ENCODE measurements around the gene PCCA.
A peak's percentile ranks its signal among the peaks of the same experiment; 100 is the strongest.

Gene PCCA

GRCh38 chr13:100543872-100544602, 455.1 kb downstream of the PCCA start:
- H3K4me2 ChIP-seq (ENCODE audit: low read length): no peak overlapping the region
- no peak overlapping the region for H3K18ac ChIP-seq (ENCODE audit: low read length)
- H2AFZ ChIP-seq (ENCODE audit: insufficient read depth, low read length, poor library complexity): no peak overlapping the region
- no peak overlapping the region for H3K4me3 ChIP-seq (ENCODE audit: low read depth, low read length)
- no peak overlapping the region for H3K4ac ChIP-seq (ENCODE audit: low read depth, low read length)
- no peak overlapping the region for H2AK5ac ChIP-seq (ENCODE audit: low read length)
- WGBS (ENCODE audit: extremely low coverage, insufficient coverage, insufficient read length): no CpG with 5 or more reads among the region's 26 CpGs
- H3K79me1 ChIP-seq (ENCODE audit: low read length): peaks cover 8% of the 10 kb centered on the region
- no peak overlapping the region for H3K14ac ChIP-seq (ENCODE audit: low read length)
- no peaks in the 10 kb centered on the region for H3K79me2 ChIP-seq (ENCODE audit: control insufficient read depth, insufficient read depth, low read length, poor library complexity)
- H2BK5ac ChIP-seq (ENCODE audit: low read depth, low read length, poor library complexity): no peak overlapping the region
- no peak overlapping the region for H2BK120ac ChIP-seq (ENCODE audit: insufficient read depth, low read length, poor library complexity)
- H3K23ac ChIP-seq (ENCODE audit: low read length): no peak overlapping the region
- H2BK12ac ChIP-seq (ENCODE audit: low read length): no peak overlapping the region
- no peak overlapping the region for H3K27ac ChIP-seq (ENCODE audit: low read depth, low read length)
- no peak overlapping the region for H4K91ac ChIP-seq (ENCODE audit: low read depth, low read length)
- DNase-seq: no peak
- no peaks in the 10 kb centered on the region for H3K36me3 ChIP-seq (ENCODE audit: control insufficient read depth in 1 of 2, insufficient read depth in 2 of 2, low read length in 2 of 2)
- H4K8ac ChIP-seq (ENCODE audit: low read depth, low read length): no peak overlapping the region
- H3K4me1 ChIP-seq (ENCODE audit: control insufficient read depth in 1 of 2, insufficient read depth in 2 of 2, low read length in 2 of 2): peaks cover 26 to 29% of the 10 kb centered on the region in 2 experiments
- H3K27me3 ChIP-seq (ENCODE audit: insufficient read depth, low read length): no peaks in the 10 kb centered on the region
- no peak overlapping the region for H4K12ac ChIP-seq (ENCODE audit: low read depth, low read length)
- no peak overlapping the region for H3K9ac ChIP-seq (ENCODE audit: low read length)
- H3K9me3 ChIP-seq (ENCODE audit: insufficient read depth, low read depth, low read length): peaks cover 1% of the 10 kb centered on the region

GRCh38 chr13:100544866-100545683, 456.2 kb downstream of the PCCA start:
- no peak overlapping the region for H3K14ac ChIP-seq (ENCODE audit: low read length)
- no peak overlapping the region for H4K12ac ChIP-seq (ENCODE audit: low read depth, low read length)
- peaks cover 10% of the 10 kb centered on the region for H3K79me1 ChIP-seq (ENCODE audit: low read length)
- H4K91ac ChIP-seq (ENCODE audit: low read depth, low read length): peak overlapping the region; percentile 1
- no peak for DNase-seq
- H3K79me2 ChIP-seq (ENCODE audit: control insufficient read depth, insufficient read depth, low read length, poor library complexity): peaks cover 2% of the 10 kb centered on the region
- H3K36me3 ChIP-seq (ENCODE audit: control insufficient read depth in 1 of 2, insufficient read depth in 2 of 2, low read length in 2 of 2): no peaks in the 10 kb centered on the region
- H2BK12ac ChIP-seq (ENCODE audit: low read length): peak overlapping the region; percentile 10
- H3K27me3 ChIP-seq (ENCODE audit: insufficient read depth, low read length): no peaks in the 10 kb centered on the region
- no peak overlapping the region for H3K4me3 ChIP-seq (ENCODE audit: low read depth, low read length)
- H3K4me2 ChIP-seq (ENCODE audit: low read length): no peak overlapping the region
- WGBS (ENCODE audit: extremely low coverage, insufficient coverage, insufficient read length): no CpG with 5 or more reads among the region's 22 CpGs
- no peak overlapping the region for H2BK120ac ChIP-seq (ENCODE audit: insufficient read depth, low read length, poor library complexity)
- H3K27ac ChIP-seq (ENCODE audit: low read depth, low read length): no peak overlapping the region
- no peak overlapping the region for H4K8ac ChIP-seq (ENCODE audit: low read depth, low read length)
- peak overlapping the region; percentile 16 for H2AK5ac ChIP-seq (ENCODE audit: low read length)
- H2AFZ ChIP-seq (ENCODE audit: insufficient read depth, low read length, poor library complexity): no peak overlapping the region
- peak overlapping the region; percentile 6 for H3K18ac ChIP-seq (ENCODE audit: low read length)
- no peak overlapping the region for H3K23ac ChIP-seq (ENCODE audit: low read length)
- H3K9ac ChIP-seq (ENCODE audit: low read length): no peak overlapping the region
- peaks cover 34 to 35% of the 10 kb centered on the region in 2 experiments for H3K4me1 ChIP-seq (ENCODE audit: control insufficient read depth in 1 of 2, insufficient read depth in 2 of 2, low read length in 2 of 2)
- H3K4ac ChIP-seq (ENCODE audit: low read depth, low read length): no peak overlapping the region
- no peak overlapping the region for H2BK5ac ChIP-seq (ENCODE audit: low read depth, low read length, poor library complexity)
- peaks cover 1% of the 10 kb centered on the region for H3K9me3 ChIP-seq (ENCODE audit: insufficient read depth, low read depth, low read length)

GRCh38 chr13:100545684-100546061, 456.8 kb downstream of the PCCA start:
- no peaks in the 10 kb centered on the region for H3K36me3 ChIP-seq (ENCODE audit: control insufficient read depth in 1 of 2, insufficient read depth in 2 of 2, low read length in 2 of 2)
- no peak overlapping the region for H2BK120ac ChIP-seq (ENCODE audit: insufficient read depth, low read length, poor library complexity)
- H2AFZ ChIP-seq (ENCODE audit: insufficient read depth, low read length, poor library complexity): no peak overlapping the region
- H4K12ac ChIP-seq (ENCODE audit: low read depth, low read length): no peak overlapping the region
- H2AK5ac ChIP-seq (ENCODE audit: low read length): no peak overlapping the region
- H3K4me1 ChIP-seq (ENCODE audit: control insufficient read depth in 1 of 2, insufficient read depth in 2 of 2, low read length in 2 of 2): peaks cover 34 to 35% of the 10 kb centered on the region in 2 experiments
- no peak overlapping the region for H2BK12ac ChIP-seq (ENCODE audit: low read length)
- H3K4me3 ChIP-seq (ENCODE audit: low read depth, low read length): no peak overlapping the region
- no peak overlapping the region for H3K18ac ChIP-seq (ENCODE audit: low read length)
- peaks cover 1% of the 10 kb centered on the region for H3K9me3 ChIP-seq (ENCODE audit: insufficient read depth, low read depth, low read length)
- H4K8ac ChIP-seq (ENCODE audit: low read depth, low read length): no peak overlapping the region
- peaks cover 10% of the 10 kb centered on the region for H3K79me1 ChIP-seq (ENCODE audit: low read length)
- no peak overlapping the region for H4K91ac ChIP-seq (ENCODE audit: low read depth, low read length)
- no peak overlapping the region for H3K14ac ChIP-seq (ENCODE audit: low read length)
- H3K4me2 ChIP-seq (ENCODE audit: low read length): no peak overlapping the region
- peaks cover 2% of the 10 kb centered on the region for H3K79me2 ChIP-seq (ENCODE audit: control insufficient read depth, insufficient read depth, low read length, poor library complexity)
- no peak overlapping the region for H3K27ac ChIP-seq (ENCODE audit: low read depth, low read length)
- H3K27me3 ChIP-seq (ENCODE audit: insufficient read depth, low read length): no peaks in the 10 kb centered on the region
- WGBS (ENCODE audit: extremely low coverage, insufficient coverage, insufficient read length): no CpG with 5 or more reads among the region's 4 CpGs
- H3K9ac ChIP-seq (ENCODE audit: low read length): no peak overlapping the region
- no peak overlapping the region for H3K4ac ChIP-seq (ENCODE audit: low read depth, low read length)
- DNase-seq: no peak
- no peak overlapping the region for H3K23ac ChIP-seq (ENCODE audit: low read length)
- H2BK5ac ChIP-seq (ENCODE audit: low read depth, low read length, poor library complexity): no peak overlapping the region

- no CpG with 5 or more reads among the region's 21 CpGs for WGBS (ENCODE audit: extremely low coverage, insufficient coverage, insufficient read length)
- Histone ChIP-seq H3K4me2 (ENCODE audit: low read length) (peak overlapping the region; percentile 11), H3K9ac (ENCODE audit: low read length) (no peak overlapping the region)
Measured at GRCh38 chr13:100546713-100547405, 458.0 kb downstream of the PCCA start.

More at GRCh38 chr13:100546713-100547405, 458.0 kb downstream of the PCCA start:
- H2BK5ac ChIP-seq (ENCODE audit: low read depth, low read length, poor library complexity): peak overlapping the region; percentile 79
- peak overlapping the region; percentile 59 for H2BK120ac ChIP-seq (ENCODE audit: insufficient read depth, low read length, poor library complexity)
- H2BK12ac ChIP-seq (ENCODE audit: low read length): peak overlapping the region; percentile 92
- H4K8ac ChIP-seq (ENCODE audit: low read depth, low read length): peak overlapping the region; percentile 35
- H3K27me3 ChIP-seq (ENCODE audit: insufficient read depth, low read length): no peaks in the 10 kb centered on the region
- H3K4ac ChIP-seq (ENCODE audit: low read depth, low read length): peak overlapping the region; percentile 66
- peak overlapping the region; percentile 43 for H3K14ac ChIP-seq (ENCODE audit: low read length)
- H3K9me3 ChIP-seq (ENCODE audit: insufficient read depth, low read depth, low read length): peaks cover 1% of the 10 kb centered on the region
- DNase-seq: no peak
- no peak overlapping the region for H3K23ac ChIP-seq (ENCODE audit: low read length)
- peaks cover 34 to 41% of the 10 kb centered on the region in 2 experiments for H3K4me1 ChIP-seq (ENCODE audit: control insufficient read depth in 1 of 2, insufficient read depth in 2 of 2, low read length in 2 of 2)
- H3K79me2 ChIP-seq (ENCODE audit: control insufficient read depth, insufficient read depth, low read length, poor library complexity): peaks cover 2% of the 10 kb centered on the region
- no peak overlapping the region for H4K12ac ChIP-seq (ENCODE audit: low read depth, low read length)
- H4K91ac ChIP-seq (ENCODE audit: low read depth, low read length): peak overlapping the region; percentile 85
- H3K4me3 ChIP-seq (ENCODE audit: low read depth, low read length): no peak overlapping the region
- H3K79me1 ChIP-seq (ENCODE audit: low read length): peaks cover 11% of the 10 kb centered on the region
- peak overlapping the region; percentile 95 for H3K27ac ChIP-seq (ENCODE audit: low read depth, low read length)
- peak overlapping the region; percentile 70 for H3K18ac ChIP-seq (ENCODE audit: low read length)
- H2AK5ac ChIP-seq (ENCODE audit: low read length): peak overlapping the region; percentile 93
- no peaks in the 10 kb centered on the region for H3K36me3 ChIP-seq (ENCODE audit: control insufficient read depth in 1 of 2, insufficient read depth in 2 of 2, low read length in 2 of 2)
- no peak overlapping the region for H2AFZ ChIP-seq (ENCODE audit: insufficient read depth, low read length, poor library complexity)
